K562 (cell line): Measurements from ENCODE around the gene CAPRIN1. TPM values are rescaled to one million over a fixed set of nuclear protein-coding genes. Genes with fewer than 3 reads are reported as not detected.

Experiments used
- BRD4 ChIP-seq: fragments of 200-600 bp; sonication (generic); IDR thresholded peaks from 2 replicates; pipeline ENCODE4 v1.6.1; 2017; ENCODE audit warnings: inconsistent platforms
- DPF2 ChIP-seq: fragments of 450-650 bp; IDR thresholded peaks from 2 replicates; pipeline ENCODE4 v1.6.1; 2016
- NFATC3 ChIP-seq: fragments of 450-650 bp; IDR thresholded peaks from 2 replicates; pipeline ENCODE4 v1.6.1; 2017; ENCODE audit warnings: mild to moderate bottlenecking
- ZNF165 ChIP-seq: fragments of 250-450 bp; sonication (Bioruptor Pico); IDR thresholded peaks from 2 replicates; pipeline ENCODE4 v1.4.0; 2020; ENCODE audit warnings: borderline replicate concordance
- polyA plus RNA-seq, 8 experiments: library from polyadenylated mRNA; depleted of rRNA in 4 of 8; stranded (reverse) in 5 of 8; unstranded in 3 of 8; fragments of >200 nt; fragmentation: Nextera tagmentation in 2 of 8; fragmentation: Illumina TruSeq in 1 of 8; extraction: Ambion mirVana in 2 of 8; extraction: Trizol in 1 of 8; gene quantifications; 2 replicates each; pipeline versions ENCODE4 v1.2.1 to v1.2.3, GENCODE V29; 2011 to 2014; ENCODE audit warnings: inconsistent platforms in 1 of 8, missing spikeins in 1 of 8
- total RNA-seq, 7 experiments: library from RNA; depleted of rRNA in 6 of 7; stranded (reverse); fragments of >200 nt in 6 of 7; fragmentation: Illumina TruSeq in 2 of 7; extraction: Trizol in 2 of 7; gene quantifications; 2 replicates each; pipeline versions ENCODE4 v1.2.1 to v1.2.3, GENCODE V29; 2011 to 2021; ENCODE audit warnings: low replicate concordance in 1 of 7
- TF ChIP-seq, protein P1 (sequence below), 2 experiments: fragments of 450-650 bp; formaldehyde crosslinking in 1 of 2; IDR thresholded peaks; 2 replicates each; pipeline versions ENCODE4 v1.4.0 to v1.6.1; 2014 to 2020; ENCODE audit warnings: mild to moderate bottlenecking in 2 of 2, borderline replicate concordance in 1 of 2, low read depth in 1 of 2
- TF ChIP-seq, protein P2 (sequence below): sonication (generic); formaldehyde crosslinking; IDR thresholded peaks from 2 replicates; pipeline ENCODE4 v1.8.1; 2023; ENCODE audit warnings: mild to moderate bottlenecking, missing genetic modification reagents
- TF ChIP-seq, protein P3 (sequence below): fragments of 150-350 bp; conservative IDR thresholded peaks from 2 replicates; pipeline ENCODE4 v1.6.1; 2014; ENCODE audit warnings: low read length
- TF ChIP-seq, protein P4 (sequence below): fragments of 450-650 bp; IDR thresholded peaks from 2 replicates; pipeline ENCODE4 v1.6.1; 2016; ENCODE audit warnings: antibody characterized with exemption

Gene CAPRIN1
- total and polyA plus RNA-seq, 9 of the 15 experiments (the other 6 are each of a cell fraction or from before 2014, with no cell fraction given): 49.6 to 271 (median 244) TPM

DNA sequence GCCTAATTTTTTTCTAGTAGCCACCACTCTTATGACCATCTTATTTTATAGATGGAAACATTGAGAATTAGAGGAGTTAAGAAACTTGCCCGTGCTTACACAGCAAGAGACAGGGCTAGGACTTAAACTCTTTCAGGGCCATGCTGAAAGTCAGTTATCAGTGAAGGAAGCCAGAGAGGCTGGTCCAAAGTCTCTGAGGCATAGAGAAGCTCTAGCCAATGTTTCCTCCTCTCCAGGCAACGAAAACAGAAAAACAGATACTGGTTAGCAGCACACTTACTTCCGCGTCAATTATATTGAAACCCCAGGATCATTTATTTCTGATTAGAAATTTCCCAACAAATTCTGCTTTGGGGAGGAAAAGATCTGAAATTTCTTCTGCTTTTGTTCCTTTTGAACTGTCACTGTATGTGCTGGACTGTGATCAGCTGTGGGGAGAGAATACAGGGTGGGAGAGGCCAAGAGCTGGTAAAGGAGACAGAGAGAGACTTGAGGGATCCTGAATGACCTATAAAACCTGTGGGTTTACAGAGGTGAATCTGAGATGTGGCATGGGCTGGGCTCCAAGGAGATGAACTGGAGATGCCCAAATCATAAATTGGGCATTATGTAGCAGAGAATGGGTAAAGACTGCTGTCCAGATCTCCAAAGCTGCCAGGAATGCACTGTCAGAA lies 37.5 kb upstream of the CAPRIN1 start (continued):
- TF ChIP-seq, protein P1, sequence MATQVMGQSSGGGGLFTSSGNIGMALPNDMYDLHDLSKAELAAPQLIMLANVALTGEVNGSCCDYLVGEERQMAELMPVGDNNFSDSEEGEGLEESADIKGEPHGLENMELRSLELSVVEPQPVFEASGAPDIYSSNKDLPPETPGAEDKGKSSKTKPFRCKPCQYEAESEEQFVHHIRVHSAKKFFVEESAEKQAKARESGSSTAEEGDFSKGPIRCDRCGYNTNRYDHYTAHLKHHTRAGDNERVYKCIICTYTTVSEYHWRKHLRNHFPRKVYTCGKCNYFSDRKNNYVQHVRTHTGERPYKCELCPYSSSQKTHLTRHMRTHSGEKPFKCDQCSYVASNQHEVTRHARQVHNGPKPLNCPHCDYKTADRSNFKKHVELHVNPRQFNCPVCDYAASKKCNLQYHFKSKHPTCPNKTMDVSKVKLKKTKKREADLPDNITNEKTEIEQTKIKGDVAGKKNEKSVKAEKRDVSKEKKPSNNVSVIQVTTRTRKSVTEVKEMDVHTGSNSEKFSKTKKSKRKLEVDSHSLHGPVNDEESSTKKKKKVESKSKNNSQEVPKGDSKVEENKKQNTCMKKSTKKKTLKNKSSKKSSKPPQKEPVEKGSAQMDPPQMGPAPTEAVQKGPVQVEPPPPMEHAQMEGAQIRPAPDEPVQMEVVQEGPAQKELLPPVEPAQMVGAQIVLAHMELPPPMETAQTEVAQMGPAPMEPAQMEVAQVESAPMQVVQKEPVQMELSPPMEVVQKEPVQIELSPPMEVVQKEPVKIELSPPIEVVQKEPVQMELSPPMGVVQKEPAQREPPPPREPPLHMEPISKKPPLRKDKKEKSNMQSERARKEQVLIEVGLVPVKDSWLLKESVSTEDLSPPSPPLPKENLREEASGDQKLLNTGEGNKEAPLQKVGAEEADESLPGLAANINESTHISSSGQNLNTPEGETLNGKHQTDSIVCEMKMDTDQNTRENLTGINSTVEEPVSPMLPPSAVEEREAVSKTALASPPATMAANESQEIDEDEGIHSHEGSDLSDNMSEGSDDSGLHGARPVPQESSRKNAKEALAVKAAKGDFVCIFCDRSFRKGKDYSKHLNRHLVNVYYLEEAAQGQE (IDR thresholded peaks at IDR 0.05; ENCODE audit: borderline replicate concordance): no peak
- TF ChIP-seq, protein P1 (CRISPR knock-in tag; IDR thresholded peaks at IDR 0.05; ENCODE audit: low read depth): no peak
- TF ChIP-seq BRD4 (no peak), ZNF165 (CRISPR knock-in tag) (no peak), DPF2 (no peak), NFATC3 (no peak)
- TF ChIP-seq, protein P2, sequence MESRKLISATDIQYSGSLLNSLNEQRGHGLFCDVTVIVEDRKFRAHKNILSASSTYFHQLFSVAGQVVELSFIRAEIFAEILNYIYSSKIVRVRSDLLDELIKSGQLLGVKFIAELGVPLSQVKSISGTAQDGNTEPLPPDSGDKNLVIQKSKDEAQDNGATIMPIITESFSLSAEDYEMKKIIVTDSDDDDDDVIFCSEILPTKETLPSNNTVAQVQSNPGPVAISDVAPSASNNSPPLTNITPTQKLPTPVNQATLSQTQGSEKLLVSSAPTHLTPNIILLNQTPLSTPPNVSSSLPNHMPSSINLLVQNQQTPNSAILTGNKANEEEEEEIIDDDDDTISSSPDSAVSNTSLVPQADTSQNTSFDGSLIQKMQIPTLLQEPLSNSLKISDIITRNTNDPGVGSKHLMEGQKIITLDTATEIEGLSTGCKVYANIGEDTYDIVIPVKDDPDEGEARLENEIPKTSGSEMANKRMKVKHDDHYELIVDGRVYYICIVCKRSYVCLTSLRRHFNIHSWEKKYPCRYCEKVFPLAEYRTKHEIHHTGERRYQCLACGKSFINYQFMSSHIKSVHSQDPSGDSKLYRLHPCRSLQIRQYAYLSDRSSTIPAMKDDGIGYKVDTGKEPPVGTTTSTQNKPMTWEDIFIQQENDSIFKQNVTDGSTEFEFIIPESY (CRISPR knock-in tag): no peak
- TF ChIP-seq, protein P3, sequence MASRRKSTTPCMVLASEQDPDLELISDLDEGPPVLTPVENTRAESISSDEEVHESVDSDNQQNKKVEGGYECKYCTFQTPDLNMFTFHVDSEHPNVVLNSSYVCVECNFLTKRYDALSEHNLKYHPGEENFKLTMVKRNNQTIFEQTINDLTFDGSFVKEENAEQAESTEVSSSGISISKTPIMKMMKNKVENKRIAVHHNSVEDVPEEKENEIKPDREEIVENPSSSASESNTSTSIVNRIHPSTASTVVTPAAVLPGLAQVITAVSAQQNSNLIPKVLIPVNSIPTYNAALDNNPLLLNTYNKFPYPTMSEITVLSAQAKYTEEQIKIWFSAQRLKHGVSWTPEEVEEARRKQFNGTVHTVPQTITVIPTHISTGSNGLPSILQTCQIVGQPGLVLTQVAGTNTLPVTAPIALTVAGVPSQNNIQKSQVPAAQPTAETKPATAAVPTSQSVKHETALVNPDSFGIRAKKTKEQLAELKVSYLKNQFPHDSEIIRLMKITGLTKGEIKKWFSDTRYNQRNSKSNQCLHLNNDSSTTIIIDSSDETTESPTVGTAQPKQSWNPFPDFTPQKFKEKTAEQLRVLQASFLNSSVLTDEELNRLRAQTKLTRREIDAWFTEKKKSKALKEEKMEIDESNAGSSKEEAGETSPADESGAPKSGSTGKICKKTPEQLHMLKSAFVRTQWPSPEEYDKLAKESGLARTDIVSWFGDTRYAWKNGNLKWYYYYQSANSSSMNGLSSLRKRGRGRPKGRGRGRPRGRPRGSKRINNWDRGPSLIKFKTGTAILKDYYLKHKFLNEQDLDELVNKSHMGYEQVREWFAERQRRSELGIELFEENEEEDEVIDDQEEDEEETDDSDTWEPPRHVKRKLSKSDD: no peak
- TF ChIP-seq, protein P4, sequence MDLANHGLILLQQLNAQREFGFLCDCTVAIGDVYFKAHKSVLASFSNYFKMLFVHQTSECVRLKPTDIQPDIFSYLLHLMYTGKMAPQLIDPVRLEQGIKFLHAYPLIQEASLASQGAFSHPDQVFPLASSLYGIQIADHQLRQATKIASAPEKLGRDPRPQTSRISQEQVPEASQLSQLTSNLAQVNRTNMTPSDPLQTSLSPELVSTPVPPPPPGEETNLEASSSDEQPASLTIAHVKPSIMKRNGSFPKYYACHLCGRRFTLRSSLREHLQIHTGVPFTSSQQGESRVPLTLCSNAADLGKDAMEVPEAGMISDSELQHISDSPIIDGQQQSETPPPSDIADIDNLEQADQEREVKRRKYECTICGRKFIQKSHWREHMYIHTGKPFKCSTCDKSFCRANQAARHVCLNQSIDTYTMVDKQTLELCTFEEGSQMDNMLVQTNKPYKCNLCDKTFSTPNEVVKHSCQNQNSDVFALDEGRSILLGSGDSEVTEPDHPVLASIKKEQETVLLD: no peak
